Thyroid gland (tissue), 4 donors: ENCODE results near the gene GDF15.

Source experiments
- POLR2A ChIP-seq, 2 donors: fragments of 450-650 bp; IDR thresholded peaks; one replicate each; pipeline ENCODE4 v1.6.1; 2017; ENCODE audit warnings: antibody characterized with exemption in 2 of 2, mild to moderate bottlenecking in 2 of 2, moderate library complexity in 1 of 2
- TF ChIP-seq, protein P1 (sequence below), 6 experiments: fragments of 200-600 bp in 3 of 6; fragments of 450-650 bp in 3 of 6; sonication (generic) in 3 of 6; IDR thresholded peaks; one replicate each; pipeline ENCODE4 v1.5.1; 2016 to 2019; ENCODE audit warnings: antibody characterized with exemption in 6 of 6, mild to moderate bottlenecking in 2 of 6, inconsistent platforms in 1 of 6, moderate library complexity in 1 of 6

DNA sequence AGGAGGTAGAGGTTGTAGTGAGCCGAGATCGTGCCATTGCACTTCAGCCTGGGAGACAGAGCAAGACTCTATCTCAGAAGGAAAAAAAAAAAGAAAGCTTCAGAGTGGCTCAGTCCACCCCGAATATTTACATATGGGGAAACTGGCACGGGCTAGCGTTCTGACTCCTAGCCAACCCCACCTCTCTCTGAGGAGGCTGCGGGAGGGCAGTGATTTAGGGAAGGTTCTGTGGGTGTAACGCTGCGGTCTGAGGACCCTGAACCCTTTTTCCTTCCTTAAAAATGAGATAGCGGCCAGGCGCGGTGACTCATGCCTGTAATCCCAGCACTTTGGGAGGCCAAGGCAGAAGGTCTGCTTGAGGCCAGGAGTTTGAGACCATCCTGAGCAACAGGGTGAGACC lies 6.5 kb downstream of the GDF15 start:
- TF ChIP-seq, protein P1, sequence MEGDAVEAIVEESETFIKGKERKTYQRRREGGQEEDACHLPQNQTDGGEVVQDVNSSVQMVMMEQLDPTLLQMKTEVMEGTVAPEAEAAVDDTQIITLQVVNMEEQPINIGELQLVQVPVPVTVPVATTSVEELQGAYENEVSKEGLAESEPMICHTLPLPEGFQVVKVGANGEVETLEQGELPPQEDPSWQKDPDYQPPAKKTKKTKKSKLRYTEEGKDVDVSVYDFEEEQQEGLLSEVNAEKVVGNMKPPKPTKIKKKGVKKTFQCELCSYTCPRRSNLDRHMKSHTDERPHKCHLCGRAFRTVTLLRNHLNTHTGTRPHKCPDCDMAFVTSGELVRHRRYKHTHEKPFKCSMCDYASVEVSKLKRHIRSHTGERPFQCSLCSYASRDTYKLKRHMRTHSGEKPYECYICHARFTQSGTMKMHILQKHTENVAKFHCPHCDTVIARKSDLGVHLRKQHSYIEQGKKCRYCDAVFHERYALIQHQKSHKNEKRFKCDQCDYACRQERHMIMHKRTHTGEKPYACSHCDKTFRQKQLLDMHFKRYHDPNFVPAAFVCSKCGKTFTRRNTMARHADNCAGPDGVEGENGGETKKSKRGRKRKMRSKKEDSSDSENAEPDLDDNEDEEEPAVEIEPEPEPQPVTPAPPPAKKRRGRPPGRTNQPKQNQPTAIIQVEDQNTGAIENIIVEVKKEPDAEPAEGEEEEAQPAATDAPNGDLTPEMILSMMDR (IDR thresholded peaks at IDR 0.05) = no peak
- TF ChIP-seq POLR2A (IDR thresholded peaks at IDR 0.05) = no peak
